ENCODE data around the gene TFEB.

TFEB gene

GRCh38 chr6:41736800-41737555 lies 1.6 kb upstream of the TFEB start:
- DNase-seq: no peak

- no peak for DNase-seq
Observed at GRCh38 chr6:41736186-41736733, 852 bp upstream of the TFEB start.

GRCh38 chr6:41734666-41735426 lies 562 bp downstream of the TFEB start:
- DNase-seq: peak; percentile 32 to 47

DNA sequence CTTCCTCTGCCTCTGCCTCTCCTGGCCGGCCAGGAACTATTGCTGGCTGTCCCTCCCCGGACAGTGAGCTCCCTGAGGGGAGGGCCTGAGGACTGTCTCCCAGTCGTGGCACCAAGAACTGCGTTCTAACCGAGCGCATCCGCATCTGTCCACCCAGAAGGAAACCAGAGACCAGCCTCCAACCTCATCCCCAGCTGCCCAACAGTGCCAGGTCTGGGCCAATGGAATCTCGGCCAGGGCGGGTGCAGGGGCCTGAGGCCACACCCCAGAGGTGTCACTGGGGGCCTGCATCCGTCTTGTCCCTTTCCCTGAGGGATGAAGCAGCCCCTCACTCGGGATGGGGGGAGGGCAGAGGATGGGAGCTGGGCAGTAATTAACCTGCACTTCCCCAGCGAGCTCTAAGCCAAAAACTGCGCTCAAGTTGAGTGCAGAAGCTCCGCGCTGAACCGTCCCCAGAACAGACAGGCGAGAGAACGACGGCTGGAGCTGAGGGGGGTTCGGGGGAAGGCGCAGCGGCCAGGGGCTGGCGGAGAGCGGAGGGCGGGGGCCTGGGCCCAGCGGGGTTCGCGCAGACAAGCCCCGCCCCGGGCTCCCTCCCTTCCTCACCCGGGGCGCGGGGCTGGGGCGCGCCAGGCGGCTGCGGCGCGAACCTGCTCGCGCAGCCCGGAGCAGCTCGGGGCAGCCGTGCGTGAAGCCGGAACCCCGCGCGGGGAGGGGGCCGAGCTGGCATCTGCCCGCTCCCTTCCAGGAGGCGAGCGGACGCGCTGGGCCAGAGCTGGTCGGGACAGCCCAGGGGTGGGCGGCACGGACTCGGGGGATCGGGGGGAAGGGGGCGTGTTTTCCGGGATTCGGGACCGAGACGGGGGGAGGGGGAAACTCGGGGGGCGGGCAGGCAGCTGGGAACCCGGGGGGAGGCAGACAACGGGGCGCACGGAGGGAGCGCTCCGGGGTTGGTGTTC lies 1.4 kb downstream of the TFEB start:
- peak; percentile 80 to 82 for DNase-seq

DNA sequence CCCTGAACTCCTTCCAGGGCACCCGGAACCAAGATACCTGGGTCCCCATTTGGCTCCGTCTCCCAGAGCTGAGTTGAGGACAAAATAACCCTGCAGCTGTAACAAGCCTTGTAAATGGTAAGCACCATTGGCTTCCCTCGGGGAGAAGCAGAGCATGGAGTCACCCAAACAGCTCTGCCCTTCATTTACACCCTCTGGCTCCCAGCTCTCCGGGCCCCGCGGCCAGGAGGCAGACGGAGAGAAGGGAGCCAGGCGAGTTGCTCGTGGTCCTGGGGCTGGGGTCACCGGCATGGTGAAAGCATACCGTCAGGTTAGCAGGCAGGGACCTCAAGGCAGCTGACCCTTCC lies 2.1 kb downstream of the TFEB start:
- no peak for DNase-seq

- no peak for DNase-seq
Observed at GRCh38 chr6:41732591-41733359, 2.6 kb downstream of the TFEB start.

GRCh38 chr6:41732149-41732548 lies 3.3 kb downstream of the TFEB start:
- DNase-seq: no peak

DNA sequence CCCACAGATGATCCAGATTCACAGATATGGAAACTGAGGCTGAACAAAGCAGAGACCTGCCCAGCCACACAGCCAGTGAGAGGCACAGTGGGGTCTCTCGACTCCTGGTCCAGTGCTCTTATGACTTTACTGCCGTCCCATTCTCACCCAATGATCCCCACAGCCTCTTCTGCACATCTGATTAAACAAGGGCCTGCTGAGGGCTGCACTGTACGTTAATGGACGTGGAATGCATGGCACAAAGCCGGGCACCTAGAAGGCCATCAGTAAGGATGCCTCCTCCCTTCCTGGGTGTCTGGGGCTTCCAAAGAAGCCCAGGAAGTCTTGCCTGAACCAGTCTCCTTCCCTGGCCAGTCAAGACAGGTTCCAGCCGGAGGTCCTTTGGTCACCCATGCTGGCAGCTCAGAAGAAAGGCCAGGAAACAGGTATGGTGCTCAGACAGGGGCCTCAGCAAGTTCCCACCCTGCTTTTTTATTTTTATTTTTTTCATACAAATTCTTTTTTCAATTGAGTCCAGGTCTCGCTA lies 3.8 kb downstream of the TFEB start:
- no peak for DNase-seq

DNA sequence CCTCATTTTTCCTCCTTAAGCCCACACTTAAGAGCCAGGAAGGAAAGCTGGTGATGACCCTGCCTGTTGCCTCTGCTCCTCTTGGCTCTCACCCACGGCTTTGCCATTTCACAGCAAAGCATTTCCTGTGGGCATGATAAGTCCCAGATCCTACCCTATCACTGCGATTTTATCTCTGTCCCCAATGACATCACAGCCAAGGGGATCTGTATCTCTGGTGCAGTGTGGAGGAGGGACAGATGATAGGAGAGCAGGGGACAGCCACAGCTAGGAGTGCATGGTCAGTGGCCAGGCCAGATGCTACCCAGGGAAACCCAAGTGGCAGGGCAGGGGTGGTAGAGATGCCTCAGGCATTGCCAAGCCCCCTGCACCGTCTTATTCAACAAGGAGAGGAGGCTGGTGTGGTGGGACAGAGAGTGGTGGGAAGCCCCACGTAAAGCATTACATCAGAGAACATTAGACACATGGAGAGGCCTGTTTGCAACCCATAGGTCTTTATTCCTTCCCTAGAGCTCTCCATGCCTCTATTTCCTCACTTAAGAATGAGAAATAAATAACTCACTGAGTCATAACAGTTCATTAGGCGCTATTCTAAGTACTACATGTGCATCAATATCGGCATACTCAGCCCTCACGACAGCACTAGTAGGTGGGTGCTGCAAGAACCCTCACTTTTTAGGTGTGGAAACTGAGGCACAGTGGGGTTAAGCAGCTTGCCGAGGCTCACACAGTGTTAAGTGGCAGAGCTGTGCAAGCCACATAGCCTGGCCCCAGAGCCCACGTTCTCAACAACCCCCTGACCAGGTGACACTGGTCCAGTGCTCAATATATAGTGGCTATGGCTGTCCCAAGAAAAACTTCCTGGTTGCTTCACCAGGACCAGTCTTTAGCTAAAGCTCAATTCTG lies 4.6 kb downstream of the TFEB start:
- no peak for DNase-seq

GRCh38 chr6:41729624-41730023 lies 5.8 kb downstream of the TFEB start:
- DNase-seq: no peak

DNA sequence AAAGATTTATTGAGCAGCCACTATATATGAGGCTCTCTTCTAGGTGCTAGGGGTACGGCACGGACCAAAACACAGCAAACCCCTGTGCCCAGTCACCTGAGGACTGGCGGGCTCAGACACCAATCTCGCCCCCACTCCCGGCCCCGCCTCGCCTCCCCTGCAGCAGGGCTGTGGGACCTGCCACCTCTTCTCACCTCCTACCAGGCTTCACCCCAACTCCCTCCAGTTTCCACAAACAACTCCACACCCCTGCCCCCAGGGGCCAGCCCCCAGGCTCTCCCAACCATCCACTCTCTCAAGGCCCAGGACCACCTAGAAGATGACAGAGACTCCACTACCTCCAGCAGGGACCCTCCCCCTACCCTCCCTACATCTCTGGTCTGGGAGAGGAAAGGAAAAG lies 6.5 kb downstream of the TFEB start:
- no peak for DNase-seq

DNA sequence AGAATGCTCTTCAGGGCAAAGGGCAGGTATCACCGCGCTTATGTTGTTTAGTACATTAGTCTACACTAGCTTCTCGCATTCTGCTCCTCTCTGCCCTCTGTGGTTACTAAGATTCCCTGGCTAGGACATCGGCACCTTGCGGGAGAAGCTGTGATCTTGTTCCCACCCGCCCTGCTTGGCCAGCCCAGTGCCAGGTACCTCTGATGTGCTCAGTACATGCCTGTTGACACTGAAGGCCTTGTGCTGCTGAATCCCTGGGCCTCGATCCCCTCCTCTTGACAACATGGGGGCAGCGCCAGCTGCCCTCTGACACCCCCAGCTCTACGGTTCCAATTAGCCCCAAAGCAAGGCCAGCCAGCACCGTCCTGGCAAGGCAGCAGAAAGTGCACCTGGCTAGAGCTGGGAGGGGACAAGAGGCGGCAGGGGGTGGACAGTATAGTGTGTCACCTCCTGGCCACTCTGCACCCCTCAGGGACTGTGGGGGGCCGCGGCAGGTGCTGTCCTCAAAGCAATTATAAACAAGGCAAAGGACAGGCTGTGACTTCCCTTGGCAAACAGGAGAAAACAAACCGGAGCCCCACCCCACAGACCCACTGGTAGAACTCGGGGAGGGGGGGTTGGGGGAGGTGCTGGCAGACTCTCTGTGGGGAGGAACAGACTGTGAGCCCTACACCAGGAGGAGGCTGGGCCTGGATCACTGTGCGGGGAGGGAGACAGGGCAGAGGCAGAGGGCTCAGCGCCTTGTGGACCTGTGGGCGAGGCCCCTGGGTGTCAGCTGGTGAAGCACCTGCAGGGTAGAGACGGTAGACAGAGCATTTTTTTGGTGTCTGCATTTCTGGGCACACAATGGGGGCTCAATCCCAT lies 7.1 kb downstream of the TFEB start:
- peak; percentile 73 to 77 for DNase-seq

- no peak for DNase-seq
Observed at GRCh38 chr6:41727705-41728072, 7.7 kb downstream of the TFEB start.

DNA sequence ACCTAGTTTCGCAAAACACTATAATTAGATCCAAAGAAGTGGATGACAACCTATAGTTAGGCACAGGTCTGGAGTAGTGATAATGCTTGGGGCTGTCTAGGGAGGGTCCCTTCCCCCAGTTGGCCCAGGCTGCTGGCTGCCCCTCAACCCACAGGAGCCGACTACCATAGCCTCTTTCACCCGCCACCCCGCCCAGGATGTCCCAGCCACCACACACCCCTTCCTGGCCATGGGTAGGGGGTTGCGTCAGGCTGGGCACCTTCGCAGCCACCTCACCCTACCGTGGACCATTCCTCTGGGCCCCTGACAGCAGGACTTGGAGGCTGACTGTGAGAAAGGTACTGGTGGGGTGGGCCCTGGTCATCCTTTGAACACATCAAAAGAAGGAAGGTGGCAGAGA lies 8.5 kb downstream of the TFEB start:
- DNase-seq: no peak

DNA sequence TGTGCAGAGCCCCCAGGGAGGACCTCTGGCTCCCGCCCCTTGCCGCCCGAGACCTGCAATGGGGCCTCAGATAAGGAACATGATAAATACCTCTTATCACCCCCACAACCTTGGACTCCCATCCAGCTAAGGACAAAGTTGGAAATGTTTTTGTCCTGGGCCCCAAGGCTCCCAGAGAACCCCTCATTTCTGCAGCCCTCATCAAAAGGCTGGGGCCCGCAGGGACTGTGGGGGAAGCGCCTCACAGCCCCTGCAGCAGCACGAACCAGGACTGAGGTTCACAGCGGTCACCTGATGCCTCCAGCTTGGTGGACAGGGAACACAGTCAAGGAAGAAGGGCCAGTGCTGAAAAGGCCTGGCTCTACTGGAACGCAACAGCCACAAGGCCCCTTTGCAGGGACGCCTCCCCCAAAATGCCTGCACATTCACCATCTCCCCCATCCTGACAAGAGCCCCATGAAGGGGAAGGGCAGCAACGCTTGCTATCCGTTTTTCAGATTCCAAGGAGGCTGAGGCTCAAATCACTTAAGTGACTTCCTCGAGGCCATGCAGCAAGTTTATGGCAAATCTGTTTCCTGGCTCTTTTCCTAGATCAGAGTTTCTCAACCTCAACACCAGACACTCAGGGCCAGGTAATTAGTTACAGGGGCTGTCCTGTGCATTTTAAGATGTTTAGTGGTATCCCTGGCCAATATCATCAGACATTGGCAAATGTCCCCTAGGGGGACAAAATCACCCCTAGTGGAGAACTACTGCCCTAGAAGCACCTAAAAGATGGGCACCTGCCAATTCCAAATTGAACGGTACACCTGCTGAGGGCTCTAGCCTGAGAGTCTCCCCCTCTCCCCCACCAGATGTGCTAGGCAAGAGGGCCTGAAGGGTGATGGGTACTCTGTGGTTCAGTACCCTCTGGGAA lies 10.6 kb downstream of the TFEB start:
- no peak for DNase-seq

- DNase-seq: no peak
Observed at GRCh38 chr6:41724228-41724580, 11.2 kb downstream of the TFEB start.

- peak in 1 of 2 experiments; percentile 62 for DNase-seq
Observed at GRCh38 chr6:41723530-41724227, 11.7 kb downstream of the TFEB start.

DNA sequence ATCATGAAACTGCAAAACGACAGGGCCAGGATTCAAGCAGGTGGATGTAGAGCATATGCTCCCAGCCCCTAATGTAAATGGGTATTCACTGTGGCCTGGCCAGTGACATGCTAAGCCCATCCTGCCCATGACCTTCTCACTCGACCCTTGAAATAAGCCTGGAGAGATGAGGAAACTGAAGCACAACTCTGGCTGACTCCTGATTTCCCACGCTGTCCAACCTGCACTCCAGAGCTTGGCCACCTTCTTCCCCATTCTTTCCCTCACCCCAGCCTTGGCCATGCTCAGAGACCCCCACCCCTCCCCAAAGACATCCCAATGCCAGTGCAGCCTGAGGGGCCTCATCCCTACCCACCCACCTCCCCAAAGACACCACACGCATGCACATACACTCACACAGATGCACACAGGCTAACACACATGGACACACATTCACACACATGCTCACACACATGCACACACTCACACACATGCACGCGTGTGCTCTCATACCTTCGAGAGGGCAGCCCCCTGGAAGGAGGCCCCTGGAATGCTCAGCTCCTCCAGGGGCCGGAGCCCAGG lies 12.4 kb downstream of the TFEB start:
- DNase-seq: no peak
